ENCODE results near the gene SH3GL2.

The SH3GL2 gene

GRCh38 chr9:17824616-17825264, 245.9 kb downstream of the SH3GL2 start:
- DNase-seq = peak; percentile 80

- no peak for DNase-seq
Measured at GRCh38 chr9:17825265-17825659, 246.4 kb downstream of the SH3GL2 start.

- DNase-seq = no peak
Measured at GRCh38 chr9:17829064-17829463, 250.2 kb downstream of the SH3GL2 start.

GRCh38 chr9:17829812-17830385, 251.0 kb downstream of the SH3GL2 start:
- no peak for DNase-seq

- no peak for DNase-seq
Measured at GRCh38 chr9:17832812-17833211, 253.9 kb downstream of the SH3GL2 start.

GRCh38 chr9:17833846-17834245, 255.0 kb downstream of the SH3GL2 start:
- DNase-seq = no peak

GRCh38 chr9:17837965-17838364, 259.1 kb downstream of the SH3GL2 start:
- peak; percentile 9 for DNase-seq

- DNase-seq = peak; percentile 73
Measured at GRCh38 chr9:17839776-17840175, 260.9 kb downstream of the SH3GL2 start.

- no peak for DNase-seq
Measured at GRCh38 chr9:17843236-17843635, 264.4 kb downstream of the SH3GL2 start.

All from NCI-H2171 treated with DMSO at 0.1 percent for 48 hours (cell line).